ENCODE results near the gene TMBIM1. TPM values are rescaled to one million over a fixed set of nuclear protein-coding genes. Genes with fewer than 3 reads are reported as not detected.

The TMBIM1 gene
- total and polyA plus RNA-seq, 9 of the 15 experiments (the other 6 are each of a cell fraction or from before 2014, with no cell fraction given) = 14.2 to 105 (median 47.0) TPM

GRCh38 chr2:218269900-218270720, 22.2 kb downstream of the TMBIM1 start, which contains the start of the genes AAMP and PNKD (continued):
- no peak for TF ChIP-seq HOMEZ (CRISPR knock-in tag; IDR thresholded peaks at IDR 0.05)
- peak; percentile 79 for TF ChIP-seq FOXJ2 (tag; IDR thresholded peaks at IDR 0.05)
- no peak for TF ChIP-seq ZNF24 (IDR thresholded peaks at IDR 0.05)
- TF ChIP-seq FIP1L1 (IDR thresholded peaks at IDR 0.05; ENCODE audit: low read depth, low read length, poor library complexity, severe bottlenecking) = peak; percentile 35
- no peak for TF ChIP-seq PHTF2 (CRISPR knock-in tag; IDR thresholded peaks at IDR 0.05)
- TF ChIP-seq DNMT1 (IDR thresholded peaks at IDR 0.05) = no peak
- no peak for TF ChIP-seq FOXA3 (CRISPR knock-in tag; conservative IDR thresholded peaks at IDR 0.05 in 1 of 2, IDR thresholded peaks at IDR 0.05 in 1 of 2)
- no peak for TF ChIP-seq PCBP2 (IDR thresholded peaks at IDR 0.05; ENCODE audit: low read depth, low read length, poor library complexity, severe bottlenecking)
- TF ChIP-seq ZNF316 (IDR thresholded peaks at IDR 0.05) = no peak
- TF ChIP-seq TFAM (CRISPR knock-in tag; conservative IDR thresholded peaks at IDR 0.05) = no peak
- TF ChIP-seq MAFG (tag; conservative IDR thresholded peaks at IDR 0.05) = no peak
- TF ChIP-seq PBX2 (CRISPR knock-in tag; IDR thresholded peaks at IDR 0.05; ENCODE audit: low read depth) = peak; percentile 80
- TF ChIP-seq PBX2 (tag; conservative IDR thresholded peaks at IDR 0.05; ENCODE audit: low read depth) = peak; percentile 98
- TF ChIP-seq CC2D1A (IDR thresholded peaks at IDR 0.05) = peak; percentile 100
- no peak for TF ChIP-seq ZMIZ1 (IDR thresholded peaks at IDR 0.05; ENCODE audit: low read depth in 2 of 2, low read length in 2 of 2)
- no peak for TF ChIP-seq CBX3 (IDR thresholded peaks at IDR 0.05; ENCODE audit: borderline replicate concordance in 1 of 2, low read length in 2 of 2)
- TF ChIP-seq ZFP36 (IDR thresholded peaks at IDR 0.05; ENCODE audit: low read depth, low read length, partially characterized antibody) = no peak
- no peak for TF ChIP-seq ZC3H11A (IDR thresholded peaks at IDR 0.05; ENCODE audit: low read depth, low read length)
- TF ChIP-seq BRD4 (IDR thresholded peaks at IDR 0.05) = no peak
- no peak; the same call in 1 of the 2 replicates for TF ChIP-seq RNF2 (IDR thresholded peaks at IDR 0.05)
- TF ChIP-seq ZNF79 (CRISPR knock-in tag; IDR thresholded peaks at IDR 0.05; ENCODE audit: low read depth) = no peak
